GM21526 (cell line): ENCODE results near the gene COL4A1.

ENCODE experiments used
- ATAC-seq: cut with Tn5 transposase; IDR thresholded peaks from one replicate; pipeline ENCODE4 v1.9.1; 2021; ENCODE audit warnings: moderate library complexity; ENCODE audit not compliant: unreplicated experiment, low FRiP score

The COL4A1 gene

GRCh38 chr13:110306960-110307766, at the start of gene COL4A1, which contains the start of gene COL4A2:
Gene COL4A1 (minus strand): TSS chr13:110307157. CDS start chr13:110307027, 130 bp downstream.
Gene COL4A2 (plus strand): TSS chr13:110307284. CDS start chr13:110307904, 620 bp downstream.
- no peak for ATAC-seq

GRCh38 chr13:110356362-110356761, 49.4 kb upstream of the COL4A1 start:
- ATAC-seq = no peak

GRCh38 chr13:110354715-110355473, 47.9 kb upstream of the COL4A1 start:
- ATAC-seq = no peak

GRCh38 chr13:110354123-110354627, 47.2 kb upstream of the COL4A1 start:
- ATAC-seq = no peak

GRCh38 chr13:110353339-110353977, 46.5 kb upstream of the COL4A1 start:
- no peak for ATAC-seq

- no peak for ATAC-seq
These were observed 45.8 kb upstream of the COL4A1 start for GRCh38 chr13:110352735-110353134.

GRCh38 chr13:110351636-110352420, 44.9 kb upstream of the COL4A1 start:
- ATAC-seq = no peak

- no peak for ATAC-seq
These were observed 43.6 kb upstream of the COL4A1 start for GRCh38 chr13:110350509-110350908.

- ATAC-seq = no peak
These were observed 43.1 kb upstream of the COL4A1 start for GRCh38 chr13:110350049-110350448.

- ATAC-seq = no peak
These were observed 42.3 kb upstream of the COL4A1 start for GRCh38 chr13:110349239-110349638.

GRCh38 chr13:110348309-110349105, 41.5 kb upstream of the COL4A1 start:
- ATAC-seq = no peak

- ATAC-seq = no peak
These were observed 40.8 kb upstream of the COL4A1 start for GRCh38 chr13:110347535-110348308.

- ATAC-seq = no peak
These were observed 40.1 kb upstream of the COL4A1 start for GRCh38 chr13:110347088-110347487.

GRCh38 chr13:110346661-110347067, 39.7 kb upstream of the COL4A1 start:
- no peak for ATAC-seq

GRCh38 chr13:110345701-110346100, 38.7 kb upstream of the COL4A1 start:
- ATAC-seq = no peak

- no peak for ATAC-seq
These were observed 38.3 kb upstream of the COL4A1 start for GRCh38 chr13:110345266-110345665.

GRCh38 chr13:110344320-110344719, 37.4 kb upstream of the COL4A1 start:
- ATAC-seq = no peak

GRCh38 chr13:110343241-110343865, 36.4 kb upstream of the COL4A1 start:
- ATAC-seq = no peak
